Measurements from ENCODE around the gene GPR25.

DNA sequence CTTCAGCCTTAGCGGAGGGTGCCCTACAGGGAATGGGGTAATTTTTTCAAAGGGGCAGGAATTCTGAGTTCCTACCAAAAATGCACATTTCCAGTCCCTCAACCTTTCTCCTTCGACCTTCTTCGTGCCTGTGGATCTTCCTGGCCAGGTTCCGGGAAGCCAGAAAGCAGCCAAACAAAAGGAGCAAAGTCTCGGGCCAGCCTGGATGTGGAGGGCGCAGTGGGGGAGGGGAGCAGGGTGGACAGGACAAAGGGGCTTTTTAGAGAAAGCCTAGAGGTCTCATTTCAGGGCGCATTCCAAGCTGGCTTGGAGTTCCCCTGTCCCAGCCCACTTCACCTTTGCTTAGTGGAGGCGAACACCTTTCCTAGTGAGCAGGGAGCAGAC, 19.0 kb downstream of the GPR25 start:
- no peak for TF ChIP-seq POLR2A (IDR thresholded peaks at IDR 0.05)
- TF ChIP-seq, protein P1, sequence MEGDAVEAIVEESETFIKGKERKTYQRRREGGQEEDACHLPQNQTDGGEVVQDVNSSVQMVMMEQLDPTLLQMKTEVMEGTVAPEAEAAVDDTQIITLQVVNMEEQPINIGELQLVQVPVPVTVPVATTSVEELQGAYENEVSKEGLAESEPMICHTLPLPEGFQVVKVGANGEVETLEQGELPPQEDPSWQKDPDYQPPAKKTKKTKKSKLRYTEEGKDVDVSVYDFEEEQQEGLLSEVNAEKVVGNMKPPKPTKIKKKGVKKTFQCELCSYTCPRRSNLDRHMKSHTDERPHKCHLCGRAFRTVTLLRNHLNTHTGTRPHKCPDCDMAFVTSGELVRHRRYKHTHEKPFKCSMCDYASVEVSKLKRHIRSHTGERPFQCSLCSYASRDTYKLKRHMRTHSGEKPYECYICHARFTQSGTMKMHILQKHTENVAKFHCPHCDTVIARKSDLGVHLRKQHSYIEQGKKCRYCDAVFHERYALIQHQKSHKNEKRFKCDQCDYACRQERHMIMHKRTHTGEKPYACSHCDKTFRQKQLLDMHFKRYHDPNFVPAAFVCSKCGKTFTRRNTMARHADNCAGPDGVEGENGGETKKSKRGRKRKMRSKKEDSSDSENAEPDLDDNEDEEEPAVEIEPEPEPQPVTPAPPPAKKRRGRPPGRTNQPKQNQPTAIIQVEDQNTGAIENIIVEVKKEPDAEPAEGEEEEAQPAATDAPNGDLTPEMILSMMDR (IDR thresholded peaks at IDR 0.05 in 8 of 11, conservative IDR thresholded peaks at IDR 0.05 in 3 of 11): no peak

All from spleen (tissue), 7 donors.